Fibroblast of the aortic adventitia (primary cell): Measurements from ENCODE around the gene TDRD1. TPM values are rescaled to one million over a fixed set of nuclear protein-coding genes. Genes with fewer than 3 reads are reported as not detected.

Experiments
- DNase-seq: peaks from one replicate; pipeline ENCODE4 v3.0.0-alpha.2; 2010; ENCODE audit warnings: low read depth
- H3K4me3 ChIP-seq: 2 replicates; pipeline ENCODE4 v1.5.1; 2011; ENCODE audit warnings: low read depth, mild to moderate bottlenecking, control low read depth, low read length, moderate library complexity
- total RNA-seq: library from RNA; depleted of rRNA; stranded (reverse); fragments of >200 nt; gene quantifications from 2 replicates; pipeline ENCODE4 v1.2.3, GENCODE V29; 2012; ENCODE audit warnings: low replicate concordance
- TF ChIP-seq, protein P1 (sequence below): IDR thresholded peaks from 2 replicates; pipeline ENCODE4 v1.5.1; 2011; ENCODE audit warnings: mild to moderate bottlenecking, low read length, control low read depth, inconsistent platforms; ENCODE audit not compliant: insufficient read depth

TDRD1 gene
- total RNA-seq, 1 donor, result 0.45 TPM

DNA sequence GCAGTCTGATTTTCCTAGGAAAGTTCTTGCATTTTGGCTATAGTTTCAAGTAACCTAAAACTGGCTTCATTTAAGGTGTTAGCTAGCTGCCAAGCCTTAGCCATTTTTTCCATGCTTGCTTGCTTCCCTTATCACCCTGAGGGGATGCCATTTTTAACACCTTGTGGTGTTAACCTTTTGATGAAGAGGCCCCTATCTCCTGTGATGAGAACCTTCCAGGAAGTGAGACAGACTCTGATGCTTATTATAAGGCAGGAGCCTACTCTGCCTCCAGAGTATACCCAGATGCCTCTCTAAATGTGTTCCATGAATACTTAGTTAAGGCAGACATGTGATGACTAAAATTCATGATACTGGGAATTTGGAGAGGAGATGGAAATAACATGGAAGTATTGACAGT lies 55.0 kb downstream of the TDRD1 start:
- no peak for DNase-seq
- H3K4me3 ChIP-seq, result no peak overlapping the region
- TF ChIP-seq, protein P1, sequence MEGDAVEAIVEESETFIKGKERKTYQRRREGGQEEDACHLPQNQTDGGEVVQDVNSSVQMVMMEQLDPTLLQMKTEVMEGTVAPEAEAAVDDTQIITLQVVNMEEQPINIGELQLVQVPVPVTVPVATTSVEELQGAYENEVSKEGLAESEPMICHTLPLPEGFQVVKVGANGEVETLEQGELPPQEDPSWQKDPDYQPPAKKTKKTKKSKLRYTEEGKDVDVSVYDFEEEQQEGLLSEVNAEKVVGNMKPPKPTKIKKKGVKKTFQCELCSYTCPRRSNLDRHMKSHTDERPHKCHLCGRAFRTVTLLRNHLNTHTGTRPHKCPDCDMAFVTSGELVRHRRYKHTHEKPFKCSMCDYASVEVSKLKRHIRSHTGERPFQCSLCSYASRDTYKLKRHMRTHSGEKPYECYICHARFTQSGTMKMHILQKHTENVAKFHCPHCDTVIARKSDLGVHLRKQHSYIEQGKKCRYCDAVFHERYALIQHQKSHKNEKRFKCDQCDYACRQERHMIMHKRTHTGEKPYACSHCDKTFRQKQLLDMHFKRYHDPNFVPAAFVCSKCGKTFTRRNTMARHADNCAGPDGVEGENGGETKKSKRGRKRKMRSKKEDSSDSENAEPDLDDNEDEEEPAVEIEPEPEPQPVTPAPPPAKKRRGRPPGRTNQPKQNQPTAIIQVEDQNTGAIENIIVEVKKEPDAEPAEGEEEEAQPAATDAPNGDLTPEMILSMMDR, result no peak

DNA sequence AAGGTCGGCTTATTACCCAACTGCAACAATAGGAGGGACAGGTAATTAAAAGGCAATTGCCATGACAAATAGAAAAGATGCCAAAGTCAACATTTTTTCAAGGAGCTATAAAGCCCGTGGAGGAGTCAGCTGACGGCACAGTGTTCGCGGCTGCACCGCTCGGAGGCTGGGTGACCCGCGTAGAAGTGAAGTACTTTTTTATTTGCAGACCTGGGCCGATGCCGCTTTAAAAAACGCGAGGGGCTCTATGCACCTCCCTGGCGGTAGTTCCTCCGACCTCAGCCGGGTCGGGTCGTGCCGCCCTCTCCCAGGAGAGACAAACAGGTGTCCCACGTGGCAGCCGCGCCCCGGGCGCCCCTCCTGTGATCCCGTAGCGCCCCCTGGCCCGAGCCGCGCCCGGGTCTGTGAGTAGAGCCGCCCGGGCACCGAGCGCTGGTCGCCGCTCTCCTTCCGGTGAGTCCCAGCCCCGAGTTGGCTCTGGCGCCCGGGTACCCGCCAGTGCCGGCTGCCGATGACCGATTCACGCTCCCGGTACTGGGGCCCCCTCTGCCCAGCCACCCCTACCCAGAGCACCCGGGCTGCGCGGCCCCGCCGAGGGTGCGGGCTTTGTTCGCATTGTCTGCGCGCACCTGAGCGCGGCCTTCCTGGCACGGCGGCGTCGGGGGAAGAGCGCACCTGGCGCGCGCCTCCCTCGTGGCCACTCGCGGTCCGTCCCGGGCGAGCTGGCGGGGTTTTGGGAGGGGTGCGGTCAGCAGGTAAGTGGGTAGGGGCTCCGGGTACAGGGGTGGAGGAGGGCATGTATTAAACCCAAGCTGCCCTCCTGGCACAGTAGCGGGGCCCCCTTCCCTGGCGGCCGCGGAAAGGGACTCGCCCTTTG lies 60.2 kb downstream of the TDRD1 start, which contains the start of gene VWA2:
TSS of gene VWA2 (plus strand) at position 138 of the 877 bp plus-strand sequence. CDS start 9,460 bp downstream, outside the sequence.
- TF ChIP-seq, protein P1, result no peak
- no peak within 1 kb of the TSS for H3K4me3 ChIP-seq
- no peak for DNase-seq

DNA sequence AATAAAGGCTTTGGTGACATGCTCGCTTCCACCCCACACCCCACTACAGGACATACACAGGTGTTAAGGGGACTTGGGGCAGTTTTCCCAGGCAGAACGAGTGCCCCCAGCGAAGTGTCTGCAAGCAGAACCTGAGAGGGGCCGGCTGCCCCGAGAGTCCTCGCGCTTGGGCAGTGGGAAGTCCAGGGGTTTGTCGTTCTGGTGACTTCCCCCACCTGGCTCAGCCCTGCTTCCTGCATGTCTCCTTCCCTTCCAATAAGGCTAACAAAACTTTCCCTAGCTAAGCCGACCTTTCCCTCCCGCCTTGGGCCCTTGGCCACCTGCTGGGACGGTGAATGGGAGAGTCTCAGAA lies 60.8 kb downstream of the TDRD1 start:
- DNase-seq, result no peak
- TF ChIP-seq, protein P1, result no peak
- no peak overlapping the region for H3K4me3 ChIP-seq

DNA sequence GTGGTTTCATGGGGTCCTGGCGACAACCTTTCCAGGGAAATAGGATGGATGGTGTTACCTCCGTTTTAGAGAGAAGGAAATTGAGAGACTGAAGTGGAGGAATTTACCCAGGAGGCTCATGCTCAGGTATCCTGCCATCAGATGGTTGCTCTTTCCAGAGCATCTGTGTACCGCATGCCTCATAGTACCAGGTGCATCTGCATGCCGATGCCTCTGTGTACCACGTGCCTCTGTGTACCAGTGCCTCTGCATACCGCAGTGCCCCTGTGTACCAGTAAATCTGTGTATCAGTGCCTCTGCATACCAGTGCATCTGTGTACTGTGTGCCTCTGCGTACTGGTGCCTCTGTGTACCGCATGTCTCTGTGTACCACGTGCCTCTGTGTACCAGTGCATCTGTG lies 63.1 kb downstream of the TDRD1 start:
- TF ChIP-seq, protein P1, result no peak
- no peak overlapping the region for H3K4me3 ChIP-seq
- DNase-seq, result no peak

DNA sequence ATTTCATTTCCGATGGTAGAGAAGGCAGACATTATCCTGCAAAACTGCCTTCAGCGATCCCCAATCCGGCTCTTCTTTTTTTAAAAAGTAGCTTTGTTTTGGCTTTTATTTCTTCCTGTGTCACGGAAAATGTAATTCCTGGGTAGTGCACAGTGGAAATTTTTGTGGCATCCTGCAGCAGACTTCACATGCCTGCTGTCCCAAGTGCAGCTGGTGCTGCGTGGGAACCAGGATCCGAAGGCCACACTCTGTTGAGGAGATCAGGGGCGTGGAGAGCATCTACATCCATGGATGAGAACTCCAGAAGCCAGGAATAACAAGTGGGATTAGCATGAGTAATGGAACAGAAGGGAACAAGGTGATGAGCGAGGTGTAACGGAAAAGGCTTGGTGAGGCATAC lies 64.5 kb downstream of the TDRD1 start:
- DNase-seq, result no peak
- H3K4me3 ChIP-seq, result no peak overlapping the region
- TF ChIP-seq, protein P1, result no peak

DNA sequence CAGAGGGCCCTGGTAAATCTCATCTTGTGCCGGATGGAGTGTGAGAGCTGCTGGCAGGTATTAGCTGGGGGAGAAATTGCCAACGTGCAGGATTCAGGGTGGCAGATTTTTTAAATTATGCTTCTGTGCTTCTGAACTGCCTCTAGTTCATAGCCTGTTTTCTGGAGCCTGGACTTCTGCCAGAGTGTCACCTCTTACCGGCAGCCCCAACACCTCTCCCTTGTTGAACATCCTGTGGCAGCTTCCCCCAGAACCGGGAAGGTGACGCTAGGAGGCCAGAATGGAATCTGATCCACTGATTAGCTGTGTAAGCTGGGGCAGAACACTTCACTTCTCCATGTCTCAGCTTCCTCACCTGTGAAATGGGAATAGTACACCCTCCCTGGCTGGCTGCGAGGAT lies 65.0 kb downstream of the TDRD1 start:
- DNase-seq, result no peak
- TF ChIP-seq, protein P1, result no peak

More for the DNA sequence above, 65.0 kb downstream of the TDRD1 start:
- no peak overlapping the region for H3K4me3 ChIP-seq
